NCI-H1694 (cell line): ENCODE measurements around the gene SPATS2L.

ENCODE experiments used
- DNase-seq: peaks from one replicate; lab custom pipeline; 2025; lab: John Stamatoyannopoulos, UW

Gene SPATS2L

DNA sequence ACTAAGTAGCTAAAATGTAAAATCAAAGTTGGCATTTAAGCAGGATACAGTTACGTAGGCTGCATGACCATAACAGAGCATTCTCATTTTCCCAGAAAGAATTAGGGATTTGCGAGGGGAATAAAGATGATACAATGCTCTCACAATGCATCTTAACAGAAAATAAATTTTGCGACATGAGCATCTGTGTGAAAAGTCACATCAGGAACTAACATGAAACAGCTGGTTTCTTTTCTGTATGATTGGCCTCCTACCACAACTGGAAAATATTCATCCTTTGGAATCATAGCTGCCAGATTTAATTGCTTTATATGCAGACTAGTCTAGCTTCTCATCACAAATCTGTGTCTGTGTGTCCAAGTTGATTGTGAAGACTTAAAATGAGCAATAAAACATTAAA is 137.4 kb downstream of the SPATS2L start:
- no peak for DNase-seq

DNA sequence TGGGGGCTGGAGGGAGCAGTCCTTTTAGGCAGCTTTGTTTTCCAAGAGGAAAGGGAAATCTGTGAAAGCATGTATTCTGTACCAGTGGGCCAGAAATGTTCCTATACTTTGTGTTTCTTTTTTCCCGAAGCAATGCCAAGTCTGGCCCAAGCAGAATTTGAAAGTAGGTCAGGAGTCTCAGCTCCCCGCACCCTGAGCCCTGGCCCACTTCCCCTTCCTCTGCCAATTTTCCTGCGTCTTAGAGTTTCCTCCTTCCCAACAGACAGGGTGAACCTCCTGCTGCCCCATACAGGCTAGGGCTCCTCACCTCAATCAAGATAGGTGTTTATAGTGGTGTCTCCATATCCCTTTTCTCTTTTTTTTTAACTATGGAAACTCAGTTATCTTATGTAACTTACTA is 138.0 kb downstream of the SPATS2L start:
- no peak for DNase-seq

DNA sequence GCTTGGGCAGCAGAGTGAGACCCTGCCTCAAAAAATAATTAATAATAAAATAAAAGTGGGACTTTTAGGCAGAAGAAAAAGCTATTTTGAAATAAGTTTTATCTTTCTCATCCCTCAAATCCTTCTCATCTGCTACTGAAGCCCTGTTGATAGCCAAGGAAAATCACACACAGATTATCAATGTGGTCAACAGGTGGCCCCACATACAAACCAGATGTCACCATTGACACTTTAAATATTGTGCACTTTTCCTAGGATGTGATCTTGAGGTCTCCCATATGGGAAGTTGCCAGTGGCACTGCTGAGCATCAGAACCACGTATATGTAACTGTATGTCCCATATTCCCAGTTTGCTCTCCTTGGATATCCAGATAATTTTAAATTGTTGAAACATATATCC is 138.8 kb downstream of the SPATS2L start:
- DNase-seq: no peak

DNA sequence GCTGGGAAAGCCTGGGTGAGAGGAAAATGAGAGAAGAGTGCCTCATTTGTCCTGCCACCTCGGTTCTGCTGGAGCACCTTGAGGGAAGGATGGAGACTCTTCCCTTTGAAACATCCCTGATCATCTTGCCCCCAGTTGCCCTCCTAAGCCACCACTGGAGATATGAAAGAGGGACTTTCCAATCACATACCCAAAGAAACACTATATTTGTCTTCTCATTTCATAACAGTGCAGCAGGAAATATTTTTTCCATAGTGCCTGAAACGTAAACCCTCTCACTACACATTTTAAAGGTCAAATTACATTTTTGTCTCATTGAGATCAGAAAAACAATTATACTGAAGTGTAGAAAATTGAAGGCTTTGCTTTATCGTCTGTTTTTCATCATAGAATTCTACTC is 140.1 kb downstream of the SPATS2L start:
- DNase-seq: no peak

DNA sequence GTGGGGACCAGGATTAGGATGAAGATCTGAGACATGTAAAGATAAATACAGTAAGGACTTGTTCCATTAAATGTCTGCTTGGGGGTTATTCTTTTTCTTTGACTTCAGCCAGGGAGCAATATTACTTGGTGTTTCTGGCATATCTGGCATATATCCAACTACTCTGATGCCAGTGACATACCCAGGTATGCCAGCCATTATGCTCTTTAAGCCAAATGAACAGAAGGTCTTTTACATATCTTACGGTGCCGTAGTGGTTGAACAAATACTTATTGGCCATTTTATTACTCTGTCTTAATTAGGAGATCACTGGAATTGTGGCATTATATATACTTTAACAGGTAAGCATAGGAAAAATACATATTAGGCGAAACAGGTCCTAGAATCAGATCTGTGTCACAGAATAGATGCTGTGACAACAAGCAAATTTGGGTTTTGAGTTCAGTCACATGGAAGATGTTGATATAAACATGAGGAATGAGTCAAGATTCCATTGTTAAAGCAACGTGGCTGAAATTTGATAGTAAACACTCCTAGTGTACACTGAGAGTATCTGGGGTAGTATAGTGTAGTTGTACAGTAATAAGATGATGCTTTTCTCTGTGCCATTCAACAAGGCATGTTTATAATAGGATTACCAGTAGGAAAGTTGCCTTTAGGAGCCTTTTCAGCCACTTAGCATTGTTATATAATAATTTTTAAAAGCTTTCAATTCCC is 140.8 kb downstream of the SPATS2L start:
- no peak for DNase-seq

GRCh38 chr2:200448455-200448854 is 142.0 kb downstream of the SPATS2L start:
- DNase-seq: no peak

DNA sequence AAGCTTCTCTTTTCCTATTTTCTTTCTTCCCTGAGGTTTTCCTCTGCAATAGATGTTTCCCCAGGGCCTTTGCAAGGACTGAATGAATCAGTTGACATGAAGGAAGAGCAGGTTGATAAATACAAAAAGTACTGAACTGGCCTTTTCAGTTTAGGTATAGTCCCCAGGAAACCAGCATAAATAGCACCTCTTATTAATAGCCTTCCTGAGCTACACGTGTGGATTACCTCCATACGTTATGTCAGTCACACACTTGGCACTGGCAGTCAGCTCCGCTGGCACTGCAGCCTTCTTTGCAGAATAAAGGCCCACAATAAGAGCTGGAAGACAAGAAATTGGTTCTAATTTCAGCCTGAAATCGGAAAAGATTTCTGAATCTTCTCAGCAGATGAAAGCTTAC is 142.7 kb downstream of the SPATS2L start:
- no peak for DNase-seq

- DNase-seq: no peak
These were observed 143.8 kb downstream of the SPATS2L start for GRCh38 chr2:200450288-200450687.

DNA sequence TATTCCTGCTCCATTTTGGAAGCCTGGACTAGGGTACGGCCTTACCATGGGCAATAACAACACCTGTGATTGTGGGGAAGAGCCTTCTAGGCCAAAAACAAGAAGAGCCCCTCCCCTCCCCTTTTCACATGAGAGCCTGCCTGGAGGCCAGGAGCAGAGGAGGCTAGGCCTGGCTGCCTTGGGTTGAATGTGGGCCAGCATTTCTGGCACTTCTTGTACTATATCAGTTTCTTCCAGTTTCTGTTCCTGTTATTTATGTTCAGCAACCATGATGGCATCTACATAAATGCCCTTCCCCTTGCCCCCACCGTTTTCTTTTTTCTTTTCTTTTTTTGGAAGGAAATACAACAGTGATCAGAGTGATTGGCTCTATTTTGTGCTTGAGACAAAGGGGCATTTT is 145.0 kb downstream of the SPATS2L start:
- DNase-seq: no peak

- no peak for DNase-seq
These were observed 145.9 kb downstream of the SPATS2L start for GRCh38 chr2:200452377-200452776.

DNA sequence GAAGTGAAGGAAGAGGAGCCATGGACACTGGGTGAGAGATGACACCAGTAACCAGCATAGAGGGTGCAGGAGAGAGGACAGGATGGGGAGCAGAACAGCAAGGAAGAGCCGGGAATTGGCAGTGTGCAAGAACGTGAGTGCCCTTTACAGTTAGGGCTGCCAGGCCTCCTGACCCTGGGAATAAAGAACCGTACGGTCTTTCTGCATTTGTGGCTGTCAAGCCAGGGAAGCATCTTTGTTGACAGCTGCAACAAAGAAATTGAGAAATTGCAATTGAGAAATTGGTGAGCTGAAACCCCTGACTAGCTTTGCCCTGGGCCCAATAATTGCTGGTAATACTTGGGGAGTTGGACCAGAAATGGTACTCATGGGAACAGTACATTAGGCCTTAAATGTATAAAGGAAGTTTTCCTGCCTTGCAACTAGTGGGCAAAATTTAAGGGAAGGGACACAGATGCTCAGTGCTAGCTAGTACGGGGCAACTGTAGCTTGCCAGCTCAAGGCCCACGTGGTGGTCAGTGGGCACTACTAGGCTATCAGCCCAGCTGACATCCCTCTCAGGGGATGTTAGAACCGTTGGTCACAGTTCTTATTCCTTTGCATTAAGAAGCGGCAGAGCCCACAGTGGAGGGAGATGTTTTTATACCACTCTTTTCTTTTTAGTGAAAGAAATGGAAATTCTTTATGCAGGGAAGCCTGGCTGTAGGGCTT is 146.8 kb downstream of the SPATS2L start:
- DNase-seq: no peak

DNA sequence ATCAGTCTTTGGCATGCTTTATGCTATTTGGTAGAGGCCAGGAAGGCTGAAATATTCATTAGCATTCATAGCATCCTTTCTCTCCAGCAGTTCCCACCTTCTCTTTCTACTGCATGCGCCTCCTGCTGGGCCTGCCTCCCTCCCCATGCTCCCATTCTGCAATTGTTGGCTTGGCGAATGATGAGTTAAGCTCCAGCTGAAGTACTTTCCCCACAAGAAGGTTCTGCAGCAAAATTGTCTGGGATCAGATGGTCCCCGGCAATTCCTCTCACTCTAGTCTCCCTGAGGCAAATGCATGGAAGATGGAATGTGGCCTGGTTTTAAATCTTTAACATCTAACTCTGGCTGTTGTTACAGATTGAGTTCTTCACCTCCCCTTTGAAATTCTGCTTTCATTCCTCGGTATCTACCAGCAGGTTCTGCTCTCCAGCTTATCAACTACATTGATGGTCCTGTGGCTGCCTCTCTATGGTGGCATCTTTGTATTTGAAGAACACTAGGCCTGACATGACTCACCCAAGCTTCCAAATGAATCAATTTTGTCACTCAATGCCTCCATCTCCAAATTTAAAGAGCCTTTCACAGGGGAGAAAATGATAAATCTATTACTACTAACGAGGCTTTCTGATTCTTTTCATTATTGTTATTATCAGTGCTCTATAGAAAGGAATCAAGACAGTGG is 147.5 kb downstream of the SPATS2L start:
- no peak for DNase-seq

DNA sequence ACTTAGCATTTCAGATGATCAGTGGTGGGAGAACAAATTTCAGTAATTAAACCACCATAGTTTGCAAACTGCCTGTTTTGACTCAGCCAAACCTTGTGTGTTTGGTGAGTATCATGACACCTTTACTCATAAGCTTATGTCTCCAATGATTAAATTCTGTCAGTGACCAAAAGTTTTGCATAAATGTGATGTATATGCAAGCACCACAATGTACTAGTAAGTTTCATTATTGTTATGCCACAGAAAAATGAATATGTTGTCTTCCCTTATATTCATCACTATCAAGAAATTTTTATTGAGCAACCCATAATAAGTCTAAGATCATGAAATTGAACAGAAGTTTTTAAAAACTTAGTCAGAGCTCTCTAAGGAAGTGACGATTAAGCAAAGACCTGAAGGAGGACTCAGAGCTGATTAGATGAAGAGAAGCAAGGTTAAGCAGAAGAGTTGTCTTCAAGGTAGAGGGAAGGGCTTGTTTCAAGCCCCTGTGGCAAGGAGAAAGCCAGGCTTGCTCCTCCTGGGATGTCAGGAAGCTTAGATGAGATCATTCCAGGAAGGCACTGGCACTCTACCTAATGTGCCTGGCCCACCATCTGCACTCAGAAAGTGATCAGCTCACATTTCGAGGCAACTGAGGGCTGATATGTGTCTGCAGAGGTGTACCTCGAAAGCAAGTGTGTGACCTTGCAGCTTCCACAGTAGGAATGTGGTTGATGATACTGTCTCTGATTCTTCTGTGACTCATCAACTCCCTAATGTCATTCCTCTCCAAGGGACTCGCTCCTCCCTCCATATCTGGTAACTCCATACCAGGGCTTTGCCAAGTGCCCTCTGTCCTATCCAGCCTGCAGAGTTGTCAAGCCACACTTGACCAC is 148.7 kb downstream of the SPATS2L start:
- DNase-seq: no peak

GRCh38 chr2:200455958-200456421 is 149.5 kb downstream of the SPATS2L start:
- DNase-seq: no peak

- no peak for DNase-seq
These were observed 150.1 kb downstream of the SPATS2L start for GRCh38 chr2:200456567-200456966.

DNA sequence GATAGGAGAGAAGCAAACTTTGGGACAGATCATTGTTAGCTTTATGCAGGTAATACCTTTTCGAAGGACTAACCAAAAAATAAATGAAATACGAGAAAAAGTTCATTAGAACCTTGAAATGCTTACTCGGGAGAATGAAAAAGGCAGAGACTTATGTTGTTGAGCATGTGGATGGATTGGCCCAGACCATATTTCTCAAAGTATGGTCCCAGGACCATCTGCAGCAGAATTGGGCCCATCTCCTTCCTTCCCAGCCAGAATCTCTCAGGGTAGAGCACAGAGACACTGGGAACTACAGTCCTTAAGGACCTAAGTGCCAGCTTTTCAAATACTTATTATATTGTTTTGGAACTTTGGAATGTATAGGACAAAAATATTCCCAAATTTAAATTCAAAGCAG is 152.6 kb downstream of the SPATS2L start:
- DNase-seq: no peak

- no peak for DNase-seq
These were observed 155.6 kb downstream of the SPATS2L start for GRCh38 chr2:200461846-200462710.

- DNase-seq: no peak
These were observed 157.0 kb downstream of the SPATS2L start for GRCh38 chr2:200463452-200463851.

DNA sequence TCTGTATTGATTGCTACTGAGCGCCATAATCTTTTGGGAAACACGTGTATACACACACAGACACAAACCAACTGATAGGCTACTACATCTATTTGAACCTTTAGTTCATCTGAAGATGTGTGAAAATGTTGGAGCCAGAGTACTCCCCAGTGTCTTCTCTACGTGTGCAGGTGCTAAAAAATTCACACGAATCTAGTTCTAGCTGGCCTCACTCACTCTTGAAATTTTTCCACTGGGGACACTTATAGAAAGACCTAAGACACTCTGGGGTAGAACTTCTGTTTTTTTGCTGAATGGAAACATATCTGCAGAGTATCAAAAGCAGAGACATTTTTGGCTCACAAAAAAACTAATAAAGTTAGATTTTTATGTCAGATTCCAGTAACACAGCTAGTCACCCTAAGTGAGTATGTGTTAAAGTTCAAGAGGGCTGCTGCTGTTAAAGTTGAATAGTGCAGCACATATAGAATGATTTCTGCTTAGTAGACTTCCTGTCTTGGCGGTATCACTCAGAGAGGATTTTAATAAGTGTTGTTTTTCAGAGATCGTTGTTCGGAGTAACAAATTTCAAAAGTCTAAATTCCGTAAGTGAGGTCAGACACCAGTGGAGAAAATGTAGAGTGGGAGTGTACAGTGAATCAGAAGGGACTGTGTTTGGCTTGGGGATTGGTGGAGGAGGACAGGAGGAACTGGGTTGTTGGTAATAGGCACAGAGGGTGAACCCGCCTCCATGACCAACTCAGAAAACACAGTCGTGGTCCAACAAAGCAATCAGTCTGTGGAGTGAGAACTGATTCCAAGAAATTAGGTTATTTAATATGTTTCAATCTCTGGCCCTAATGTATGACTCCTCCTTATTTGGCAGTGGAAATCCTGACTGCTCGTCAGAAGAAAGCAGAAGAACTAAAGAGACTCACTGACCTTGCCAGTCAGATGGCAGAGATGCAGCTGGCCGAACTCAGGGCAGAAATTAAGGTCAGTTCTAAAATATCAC is 160.2 kb downstream of the SPATS2L start:
- no peak for DNase-seq
